Right hindlimb (tissue), 1 donor: ENCODE results near the gene AADACL4.
"Not testable (repeated sequence)": the region's sequence is repeated elsewhere in the genome, so short reads cannot be mapped to it uniquely, and the experiment has no call there.

Experiments used
- DNase-seq: peaks from one replicate; pipeline ENCODE4 v3.0.0-alpha.2; 2018

Gene AADACL4

GRCh38 chr1:12629985-12630760 is 13.7 kb upstream of the AADACL4 start:
- no peak for DNase-seq

- no peak for DNase-seq
Measured at GRCh38 chr1:12630946-12631530, 12.8 kb upstream of the AADACL4 start.

- no peak for DNase-seq
Measured at GRCh38 chr1:12631571-12631970, 12.3 kb upstream of the AADACL4 start.

DNA sequence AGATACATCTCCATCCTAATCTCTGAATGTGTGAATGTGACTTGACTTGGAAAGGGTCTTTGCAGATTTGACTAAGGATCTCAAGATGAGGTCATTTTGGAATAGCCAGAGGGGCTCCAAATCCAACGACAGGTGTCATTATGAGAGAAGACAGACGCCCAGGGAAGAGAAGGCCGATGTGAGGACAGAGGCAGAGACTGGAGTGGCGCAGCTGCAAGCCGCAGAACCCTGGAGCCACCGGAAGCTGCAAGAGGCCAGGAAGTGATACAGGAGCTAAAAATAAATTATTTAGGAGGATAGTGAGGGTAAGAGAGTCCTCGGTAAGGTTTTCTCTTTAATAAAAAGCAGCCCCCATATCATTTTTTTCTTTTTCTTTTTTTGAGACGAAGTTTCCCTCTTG is 9.7 kb upstream of the AADACL4 start:
- no peak for DNase-seq

DNA sequence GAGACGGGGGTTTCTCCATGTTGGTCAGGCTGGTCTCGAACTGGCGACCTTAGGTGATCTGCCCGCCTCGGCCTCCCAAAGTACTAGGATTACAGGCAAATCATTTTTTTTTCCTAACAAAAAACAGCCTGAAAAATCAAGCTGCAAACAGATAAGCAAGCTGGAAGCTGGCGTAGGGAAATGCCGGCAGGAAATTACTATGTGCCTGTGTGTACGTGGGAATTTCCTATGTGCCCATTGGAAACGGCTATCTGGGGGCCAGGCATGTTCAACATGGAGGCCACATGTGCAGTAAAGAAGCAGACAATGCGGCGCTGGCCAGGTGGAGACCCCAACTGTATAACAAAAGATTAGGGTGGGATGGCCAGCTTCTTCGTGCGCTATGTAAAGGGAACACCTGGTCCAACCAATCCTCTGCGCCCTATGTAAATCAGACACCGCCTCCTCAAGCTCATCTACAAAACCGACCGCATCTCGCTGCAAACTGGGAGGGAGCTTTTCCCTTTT is 9.1 kb upstream of the AADACL4 start:
- DNase-seq, result no peak

- DNase-seq, result peak; percentile 35
Measured at GRCh38 chr1:12636098-12636950, 7.6 kb upstream of the AADACL4 start.

- DNase-seq, result no peak
Measured at GRCh38 chr1:12637693-12638092, 6.2 kb upstream of the AADACL4 start.

GRCh38 chr1:12640237-12640957 is 3.5 kb upstream of the AADACL4 start:
- DNase-seq, result no peak

DNA sequence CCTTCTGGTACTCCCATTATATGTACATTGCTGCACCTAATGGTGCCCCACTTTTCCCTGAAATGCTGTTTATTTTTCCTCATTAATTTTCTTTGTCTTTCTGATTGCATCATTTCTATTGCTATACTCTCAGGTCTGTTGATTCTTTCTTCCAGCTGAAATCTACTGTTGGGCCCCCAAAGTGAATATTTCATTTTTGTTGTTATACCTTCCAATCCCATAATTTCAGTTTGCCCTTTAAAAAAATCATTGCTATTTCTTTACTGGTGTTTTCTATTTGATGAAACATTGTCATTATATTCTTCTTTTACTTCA is 3.0 kb upstream of the AADACL4 start:
- no peak for DNase-seq

DNA sequence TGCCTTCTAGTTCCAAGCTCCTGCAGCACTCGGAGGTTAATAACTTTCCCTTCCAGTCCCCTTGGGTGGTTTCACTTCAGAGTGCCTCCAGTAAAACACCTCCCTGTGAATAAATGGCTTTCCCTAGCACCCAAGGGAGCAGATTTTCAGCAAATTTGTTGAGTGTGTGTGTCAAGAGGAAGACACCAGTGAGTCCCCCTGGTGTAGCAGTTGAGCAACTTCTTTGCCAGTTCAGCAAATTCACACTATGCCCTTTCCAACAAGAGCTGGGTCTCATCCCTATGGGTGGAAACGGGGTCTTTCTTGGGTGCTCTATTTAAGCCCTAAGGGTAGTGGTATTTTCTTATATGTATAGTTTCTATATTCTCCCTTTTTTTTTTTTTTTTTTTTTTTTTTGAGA is 806 bp upstream of the AADACL4 start:
- DNase-seq, result no peak

DNA sequence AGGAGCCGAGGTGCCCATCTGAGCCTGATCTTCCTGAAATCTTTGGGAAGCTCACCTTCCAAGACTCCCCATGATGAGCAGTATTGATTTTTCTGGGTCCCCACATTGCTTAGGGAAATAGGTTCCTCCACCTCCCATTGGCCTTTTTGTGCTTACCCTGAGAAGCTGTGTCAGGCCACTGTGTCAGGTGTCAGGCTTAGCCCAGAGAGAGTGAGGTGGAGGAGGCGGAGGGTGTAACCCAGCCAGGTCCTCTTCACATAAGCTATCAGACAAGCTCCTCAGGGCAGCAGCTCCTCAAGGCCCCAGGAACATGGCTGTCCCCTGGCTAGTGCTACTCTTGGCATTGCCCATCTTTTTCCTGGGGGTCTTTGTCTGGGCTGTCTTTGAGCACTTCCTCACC is 352 bp downstream of the AADACL4 start:
- DNase-seq, result no peak

GRCh38 chr1:12644829-12645228 is 944 bp downstream of the AADACL4 start:
- DNase-seq, result no peak

- DNase-seq, result not testable (repeated sequence)
Measured at GRCh38 chr1:12645401-12645800, 1.5 kb downstream of the AADACL4 start.

GRCh38 chr1:12648741-12649140 is 4.9 kb downstream of the AADACL4 start:
- DNase-seq, result no peak

- no peak for DNase-seq
Measured at GRCh38 chr1:12649971-12650421, 6.1 kb downstream of the AADACL4 start.

GRCh38 chr1:12654004-12654567 is 10.2 kb downstream of the AADACL4 start:
- no peak for DNase-seq

DNA sequence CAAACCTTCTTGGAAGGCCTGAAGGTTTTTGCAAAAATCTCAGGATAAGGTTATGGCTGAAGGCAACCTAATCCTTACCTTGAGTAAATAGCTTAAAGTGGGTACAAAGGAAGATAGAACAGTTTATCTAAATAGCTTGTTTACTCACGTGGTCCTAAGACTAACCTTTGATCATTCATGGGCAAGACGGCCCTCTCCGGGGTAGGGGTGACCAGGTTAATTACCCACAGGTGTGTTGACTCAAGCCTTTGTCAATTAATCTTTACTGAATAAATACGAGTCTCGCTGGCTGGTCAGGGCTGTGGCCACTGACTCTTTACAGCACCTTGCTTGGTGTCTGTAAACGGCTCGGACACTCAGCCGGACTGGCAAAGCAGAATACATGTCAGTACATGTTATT is 10.8 kb downstream of the AADACL4 start:
- DNase-seq, result no peak

DNA sequence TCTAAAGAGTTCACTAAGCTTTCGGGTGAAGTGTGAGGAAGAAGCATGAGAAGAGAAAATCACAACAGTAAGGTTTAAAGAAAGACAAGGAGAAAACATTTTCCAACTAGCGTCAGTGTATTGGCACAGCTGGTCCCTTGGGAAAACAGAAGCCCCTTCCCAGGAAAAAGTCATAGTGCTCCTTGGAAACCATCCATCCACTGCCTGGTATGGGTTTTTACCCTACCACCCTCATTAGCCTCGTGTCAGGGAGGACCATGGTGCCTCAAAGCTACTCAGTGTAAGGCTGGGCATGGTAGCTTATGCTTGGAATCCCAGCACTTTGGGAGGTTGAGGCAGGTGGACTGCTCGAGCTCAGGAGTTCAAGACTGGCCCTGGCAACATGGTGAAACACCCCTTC is 12.7 kb downstream of the AADACL4 start:
- no peak for DNase-seq

GRCh38 chr1:12657060-12657884 is 13.4 kb downstream of the AADACL4 start:
- DNase-seq, result no peak

DNA sequence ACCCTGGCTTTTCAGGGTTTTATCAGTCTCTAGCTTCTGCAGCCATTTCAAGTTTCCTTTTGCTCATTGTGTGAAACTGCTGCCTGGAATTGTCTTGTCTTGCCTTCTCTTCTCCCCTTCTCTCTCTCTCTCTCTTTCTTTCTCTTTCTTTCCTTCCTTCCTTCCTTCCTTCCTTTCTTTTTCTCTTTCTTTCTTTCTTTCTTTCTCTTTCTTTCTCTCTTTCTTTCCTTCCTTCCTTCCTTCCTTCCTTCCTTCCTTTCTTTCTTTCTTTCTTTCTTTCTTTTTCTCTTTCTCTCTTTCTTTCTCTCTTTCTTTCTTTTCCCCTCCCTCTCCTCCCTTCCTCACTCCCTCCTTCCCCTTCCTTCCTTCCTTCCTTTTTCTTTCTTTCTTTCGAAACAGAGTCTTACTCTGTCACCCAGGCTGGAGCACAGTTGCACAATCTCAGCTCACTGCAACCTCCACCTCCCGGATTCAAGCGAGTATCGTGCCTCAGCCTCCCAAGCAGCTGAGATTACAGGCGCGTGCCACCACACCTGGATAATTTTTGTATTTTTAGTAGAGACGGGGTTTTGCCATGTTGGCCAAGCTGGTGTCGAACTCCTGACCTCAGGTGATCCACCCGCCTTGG is 14.1 kb downstream of the AADACL4 start:
- not testable (repeated sequence) for DNase-seq
